Ishikawa (cell line): ENCODE data around the gene PGBD5.

Experiments used
- CREB1 ChIP-seq: IDR thresholded peaks from 2 replicates; pipeline ENCODE4 v1.6.1; 2012; ENCODE audit warnings: low read depth
- EP300 ChIP-seq: IDR thresholded peaks from 2 replicates; pipeline ENCODE4 v1.6.1; 2012; ENCODE audit warnings: borderline replicate concordance
- FOXM1 ChIP-seq: IDR thresholded peaks from 2 replicates; pipeline ENCODE4 v1.6.1; 2012; ENCODE audit warnings: low read depth, borderline replicate concordance
- RAD21 ChIP-seq: IDR thresholded peaks from 2 replicates; pipeline ENCODE4 v1.6.1; 2012; ENCODE audit warnings: low read depth
- REST ChIP-seq: IDR thresholded peaks from 2 replicates; pipeline ENCODE4 v1.6.1; 2012; ENCODE audit warnings: low read depth, mild to moderate bottlenecking
- TAF1 ChIP-seq: IDR thresholded peaks from 2 replicates; pipeline ENCODE4 v1.6.1; 2012; ENCODE audit warnings: low read depth, mild to moderate bottlenecking
- TCF12 ChIP-seq: IDR thresholded peaks from 2 replicates; pipeline ENCODE4 v1.6.1; 2012; ENCODE audit warnings: low read depth
- YY1 ChIP-seq: IDR thresholded peaks from 2 replicates; pipeline ENCODE4 v1.6.1; 2012; ENCODE audit warnings: low read depth
- ZBTB7A ChIP-seq: IDR thresholded peaks from 2 replicates; pipeline ENCODE4 v1.6.1; 2012; ENCODE audit warnings: low read depth
- TF ChIP-seq, protein P1 (sequence below): IDR thresholded peaks from 2 replicates; pipeline ENCODE4 v1.6.1; 2012
- TF ChIP-seq, protein P2 (sequence below): IDR thresholded peaks from 2 replicates; pipeline ENCODE4 v1.6.1; 2012

DNA sequence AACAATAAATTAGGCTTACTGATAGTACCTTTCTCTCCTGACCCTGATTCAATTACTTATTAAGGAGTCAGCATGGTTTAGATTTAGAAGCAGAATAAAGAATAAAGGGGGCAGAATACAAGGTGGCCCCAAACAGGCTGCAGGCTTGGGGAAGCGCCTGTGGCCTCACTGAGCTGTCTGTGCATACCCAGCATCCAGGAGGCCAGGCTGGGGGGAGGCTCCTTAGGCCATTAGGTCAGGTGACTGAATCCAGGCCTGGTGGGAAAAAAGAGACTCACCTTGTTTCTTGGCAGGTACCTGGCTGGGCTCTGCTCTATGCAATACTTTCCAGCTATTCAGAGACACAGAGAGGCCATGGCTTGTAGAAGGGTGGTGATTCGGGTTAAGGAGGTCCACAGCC is 38.8 kb downstream of the PGBD5 start:
- TF ChIP-seq, protein P1, sequence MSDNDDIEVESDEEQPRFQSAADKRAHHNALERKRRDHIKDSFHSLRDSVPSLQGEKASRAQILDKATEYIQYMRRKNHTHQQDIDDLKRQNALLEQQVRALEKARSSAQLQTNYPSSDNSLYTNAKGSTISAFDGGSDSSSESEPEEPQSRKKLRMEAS, result no peak
- TF ChIP-seq ZBTB7A (no peak), TCF12 (no peak), REST (no peak), TAF1 (no peak), FOXM1 (no peak), EP300 (no peak), CREB1 (no peak), YY1 (no peak), RAD21 (no peak)
- TF ChIP-seq, protein P2, sequence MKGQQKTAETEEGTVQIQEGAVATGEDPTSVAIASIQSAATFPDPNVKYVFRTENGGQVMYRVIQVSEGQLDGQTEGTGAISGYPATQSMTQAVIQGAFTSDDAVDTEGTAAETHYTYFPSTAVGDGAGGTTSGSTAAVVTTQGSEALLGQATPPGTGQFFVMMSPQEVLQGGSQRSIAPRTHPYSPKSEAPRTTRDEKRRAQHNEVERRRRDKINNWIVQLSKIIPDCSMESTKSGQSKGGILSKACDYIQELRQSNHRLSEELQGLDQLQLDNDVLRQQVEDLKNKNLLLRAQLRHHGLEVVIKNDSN, result no peak
